ENCODE data around the gene MED27. TPM values are rescaled to one million over a fixed set of nuclear protein-coding genes. Genes with fewer than 3 reads are reported as not detected.

Gene MED27
- total and polyA plus RNA-seq, 2 of the 4 experiments (the other 2 are of a cell fraction), result 50.2 to 63.4 TPM

DNA sequence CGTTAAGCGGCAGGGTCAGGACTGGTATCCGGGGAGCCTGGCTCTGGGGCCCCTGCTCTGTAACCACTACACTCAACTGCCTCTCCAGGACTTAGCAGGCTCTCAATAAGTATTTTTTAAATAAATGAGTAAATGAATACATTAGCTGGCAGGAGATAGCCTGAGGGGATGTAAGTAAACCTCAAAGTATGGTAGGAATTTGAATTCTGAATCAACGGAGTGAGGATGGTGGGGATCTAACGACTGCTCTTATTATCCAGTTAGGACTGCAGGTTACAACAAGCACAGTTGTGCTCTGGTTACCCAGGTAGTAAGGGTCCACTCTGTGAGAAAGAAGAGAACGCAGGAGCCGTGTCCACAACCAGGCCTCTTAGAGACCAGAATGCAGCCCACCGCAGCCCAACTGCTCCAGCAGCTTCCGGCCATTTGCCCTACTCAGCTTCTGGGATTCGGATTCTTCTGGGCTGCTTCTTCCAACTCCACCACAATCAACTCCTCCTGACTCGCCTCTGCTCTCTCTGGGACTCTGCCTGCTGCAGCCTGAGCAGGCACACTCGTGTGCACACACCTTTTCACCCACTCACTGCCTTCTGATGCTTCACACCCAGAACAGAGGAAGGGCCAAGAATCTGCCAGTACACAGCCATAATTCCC lies 52.6 kb downstream of the MED27 start:
- no TSS peak for BruUV-seq (replicated peaks)
- H3K27me3 ChIP-seq (ENCODE audit: control insufficient read depth, insufficient read depth, low read length), result no peaks in the 10 kb centered on the region
- 39% methylated on average over 3 of the region's 12 CpGs; no CpG with 5 or more reads in 1 of the 2 experiments for WGBS, 2 experiments (ENCODE audit: extremely low coverage in 2 of 2, insufficient read length in 1 of 2)
- TF ChIP-seq RAD21 (IDR thresholded peaks at IDR 0.05; ENCODE audit: low read length) (no peak), SMC3 (IDR thresholded peaks at IDR 0.05; ENCODE audit: low read depth, low read length) (no peak), MAFK (IDR thresholded peaks at IDR 0.05; ENCODE audit: low read depth, low read length) (no peak), MAZ (IDR thresholded peaks at IDR 0.05; ENCODE audit: borderline replicate concordance, low read depth, low read length) (no peak), BHLHE40 (IDR thresholded peaks at IDR 0.05; ENCODE audit: low read depth, low read length) (no peak), RCOR1 (IDR thresholded peaks at IDR 0.05; ENCODE audit: insufficient replicate concordance, low read length) (no peak), POLR2A (IDR thresholded peaks at IDR 0.05; ENCODE audit: low read depth, low read length) (no peak), CHD1 (IDR thresholded peaks at IDR 0.05; ENCODE audit: low read depth, low read length) (no peak), RFX5 (IDR thresholded peaks at IDR 0.05; ENCODE audit: low read depth, low read length) (no peak), NFE2L2 (IDR thresholded peaks at IDR 0.05; ENCODE audit: low read depth, low read length) (no peak), MXI1 (IDR thresholded peaks at IDR 0.05; ENCODE audit: borderline replicate concordance, low read depth, low read length) (no peak), FOS (IDR thresholded peaks at IDR 0.05; ENCODE audit: low read depth, low read length) (no peak)
- TF ChIP-seq, protein P1, sequence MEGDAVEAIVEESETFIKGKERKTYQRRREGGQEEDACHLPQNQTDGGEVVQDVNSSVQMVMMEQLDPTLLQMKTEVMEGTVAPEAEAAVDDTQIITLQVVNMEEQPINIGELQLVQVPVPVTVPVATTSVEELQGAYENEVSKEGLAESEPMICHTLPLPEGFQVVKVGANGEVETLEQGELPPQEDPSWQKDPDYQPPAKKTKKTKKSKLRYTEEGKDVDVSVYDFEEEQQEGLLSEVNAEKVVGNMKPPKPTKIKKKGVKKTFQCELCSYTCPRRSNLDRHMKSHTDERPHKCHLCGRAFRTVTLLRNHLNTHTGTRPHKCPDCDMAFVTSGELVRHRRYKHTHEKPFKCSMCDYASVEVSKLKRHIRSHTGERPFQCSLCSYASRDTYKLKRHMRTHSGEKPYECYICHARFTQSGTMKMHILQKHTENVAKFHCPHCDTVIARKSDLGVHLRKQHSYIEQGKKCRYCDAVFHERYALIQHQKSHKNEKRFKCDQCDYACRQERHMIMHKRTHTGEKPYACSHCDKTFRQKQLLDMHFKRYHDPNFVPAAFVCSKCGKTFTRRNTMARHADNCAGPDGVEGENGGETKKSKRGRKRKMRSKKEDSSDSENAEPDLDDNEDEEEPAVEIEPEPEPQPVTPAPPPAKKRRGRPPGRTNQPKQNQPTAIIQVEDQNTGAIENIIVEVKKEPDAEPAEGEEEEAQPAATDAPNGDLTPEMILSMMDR (conservative IDR thresholded peaks at IDR 0.05; ENCODE audit: low read depth, low read length), result no peak
- TF ChIP-seq, protein P2, sequence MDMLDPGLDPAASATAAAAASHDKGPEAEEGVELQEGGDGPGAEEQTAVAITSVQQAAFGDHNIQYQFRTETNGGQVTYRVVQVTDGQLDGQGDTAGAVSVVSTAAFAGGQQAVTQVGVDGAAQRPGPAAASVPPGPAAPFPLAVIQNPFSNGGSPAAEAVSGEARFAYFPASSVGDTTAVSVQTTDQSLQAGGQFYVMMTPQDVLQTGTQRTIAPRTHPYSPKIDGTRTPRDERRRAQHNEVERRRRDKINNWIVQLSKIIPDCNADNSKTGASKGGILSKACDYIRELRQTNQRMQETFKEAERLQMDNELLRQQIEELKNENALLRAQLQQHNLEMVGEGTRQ (IDR thresholded peaks at IDR 0.05; ENCODE audit: low read depth, low read length), result no peak
- TF ChIP-seq, protein P3, sequence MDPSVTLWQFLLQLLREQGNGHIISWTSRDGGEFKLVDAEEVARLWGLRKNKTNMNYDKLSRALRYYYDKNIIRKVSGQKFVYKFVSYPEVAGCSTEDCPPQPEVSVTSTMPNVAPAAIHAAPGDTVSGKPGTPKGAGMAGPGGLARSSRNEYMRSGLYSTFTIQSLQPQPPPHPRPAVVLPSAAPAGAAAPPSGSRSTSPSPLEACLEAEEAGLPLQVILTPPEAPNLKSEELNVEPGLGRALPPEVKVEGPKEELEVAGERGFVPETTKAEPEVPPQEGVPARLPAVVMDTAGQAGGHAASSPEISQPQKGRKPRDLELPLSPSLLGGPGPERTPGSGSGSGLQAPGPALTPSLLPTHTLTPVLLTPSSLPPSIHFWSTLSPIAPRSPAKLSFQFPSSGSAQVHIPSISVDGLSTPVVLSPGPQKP (IDR thresholded peaks at IDR 0.05; ENCODE audit: borderline replicate concordance, low read depth, low read length), result no peak

More for the DNA sequence above, 52.6 kb downstream of the MED27 start:
- Histone ChIP-seq H3K36me3 (ENCODE audit: control insufficient read depth, insufficient read depth, low read length) (no peaks in the 10 kb centered on the region), H3K27ac (ENCODE audit: insufficient read depth, low read length) (peak overlapping the region; percentile 55), H2AK5ac (ENCODE audit: low read depth, low read length) (peak overlapping the region; percentile 93), H3K23ac (ENCODE audit: low read depth, low read length) (no peak overlapping the region), H2BK20ac (ENCODE audit: low read depth, low read length) (peak overlapping the region; percentile 88), H4K5ac (ENCODE audit: low read depth, low read length) (no peak overlapping the region), H3K79me1 (ENCODE audit: low read depth in 1 of 2, low read length in 2 of 2) (peaks cover 47 to 84% of the 10 kb centered on the region in 2 experiments), H2AK9ac (replicated peaks; ENCODE audit: low read depth, low read length, poor library complexity) (peak overlapping the region; percentile 76), H4K8ac (ENCODE audit: low read depth in 2 of 2, low read length in 2 of 2) (peak overlapping the region in 1 of 2 experiments; percentile 50; a peak in 1 of 4 replicates), H2AFZ (replicated peaks; ENCODE audit: low read length, poor library complexity) (peak overlapping the region; percentile 82), H3K56ac (ENCODE audit: extremely low read depth, insufficient read depth, low read length) (no peak overlapping the region), H4K20me1 (ENCODE audit: insufficient read depth, low read length) (peaks cover 33% of the 10 kb centered on the region), H3K9me1 (ENCODE audit: insufficient read depth, low read length) (peaks cover 29% of the 10 kb centered on the region), H3K14ac (replicated peaks; ENCODE audit: low read depth, low read length) (peak overlapping the region; percentile 87), H2BK5ac (ENCODE audit: low read depth, low read length, poor library complexity, severe bottlenecking) (peak overlapping the region; percentile 71), H2BK120ac (ENCODE audit: low read depth, low read length) (peak overlapping the region; percentile 89), H3K4me3 (ENCODE audit: insufficient read depth, low read depth, low read length) (no peak overlapping the region), H3K4me2 (ENCODE audit: low read depth, low read length) (peak overlapping the region; percentile 81; the same call in 1 of the 2 replicates), H2BK15ac (ENCODE audit: low read depth, low read length) (peak overlapping the region; percentile 39; the same call in 2 of the 3 replicates), H3K9ac (ENCODE audit: low read depth, low read length) (peak overlapping the region; percentile 12; the same call in 1 of the 2 replicates), H4K91ac (ENCODE audit: insufficient read depth, low read depth, low read length) (peak overlapping the region; percentile 76), H3K4me1 (ENCODE audit: control insufficient read depth, insufficient read depth, low read length) (peaks cover 20% of the 10 kb centered on the region), H3K18ac (ENCODE audit: low read depth, low read length) (no peak overlapping the region; the same call in 1 of the 2 replicates), H3K4ac (ENCODE audit: low read depth, low read length) (peak overlapping the region; percentile 86), H3K9me3 (ENCODE audit: control insufficient read depth, insufficient read depth, low read length) (no peaks in the 10 kb centered on the region)
- dilution Hi-C loops (cut with HindIII; ENCODE audit: low sequenced_read_pairs, unreplicated experiment), result no loop called here
- ChIA-PET POLR2A (ENCODE audit: unreplicated experiment) (no interaction called here), CTCF (interaction anchor here (1.3 kb wide), 1 partner anchor 11 kb away, joined by 3 read pairs; no protein-coding TSS in a partner anchor)
- in situ Hi-C loops (cut with MboI; ENCODE audit: low sequenced_read_pairs), result no loop called here
- intact Hi-C loops (cut with micrococcal nuclease), result loop anchor here (10.0 kb wide), 1 partner anchor 138 kb away; the partner anchor contains the start of gene NTNG2
- DNase-seq (peak; percentile 74), ATAC-seq (ENCODE audit: low read depth) (peak; percentile 91)
